Measurements from ENCODE around the gene KIZ.
"Not testable (repeated sequence)": the region's sequence is repeated elsewhere in the genome, so short reads cannot be mapped to it uniquely, and the experiment has no call there.

KIZ gene

GRCh38 chr20:21228511-21228910, 102.6 kb downstream of the KIZ start:
- DNase-seq: no peak

GRCh38 chr20:21229163-21229562, 103.3 kb downstream of the KIZ start:
- no peak for DNase-seq

GRCh38 chr20:21230220-21230619, 104.3 kb downstream of the KIZ start:
- no peak for DNase-seq

GRCh38 chr20:21230686-21231085, 104.8 kb downstream of the KIZ start:
- no peak for DNase-seq

- DNase-seq: peak in 2 of 51 donors; percentile 1 to 15
Measured at GRCh38 chr20:21232546-21233280, 106.8 kb downstream of the KIZ start.

- peak in 5 of 51 donors; percentile 1 to 37 (median 14) for DNase-seq
Measured at GRCh38 chr20:21234324-21234723, 108.4 kb downstream of the KIZ start.

- DNase-seq: peak in 29 of 51 donors; percentile 6 to 86 (median 36)
Measured at GRCh38 chr20:21234806-21235483, 109.1 kb downstream of the KIZ start.

- DNase-seq: peak in 48 of 51 donors; percentile 16 to 91 (median 60)
Measured at GRCh38 chr20:21235484-21236445, 109.9 kb downstream of the KIZ start.

GRCh38 chr20:21237956-21238799, 112.3 kb downstream of the KIZ start:
- DNase-seq: no peak

GRCh38 chr20:21238818-21239536, 113.1 kb downstream of the KIZ start:
- DNase-seq: no peak

- no peak for DNase-seq
Measured at GRCh38 chr20:21240394-21240793, 114.5 kb downstream of the KIZ start.

- DNase-seq: no peak
Measured at GRCh38 chr20:21241406-21241805, 115.5 kb downstream of the KIZ start.

GRCh38 chr20:21243811-21244210, 117.9 kb downstream of the KIZ start:
- DNase-seq: no peak

- no peak for DNase-seq
Measured at GRCh38 chr20:21244808-21245207, 118.9 kb downstream of the KIZ start.

GRCh38 chr20:21246161-21246560, 120.3 kb downstream of the KIZ start:
- no peak for DNase-seq

GRCh38 chr20:21247603-21248095, 121.8 kb downstream of the KIZ start:
- DNase-seq: not testable (repeated sequence)

GRCh38 chr20:21251278-21251677, 125.4 kb downstream of the KIZ start:
- no peak for DNase-seq

GRCh38 chr20:21257192-21257591, 131.3 kb downstream of the KIZ start:
- no peak for DNase-seq

GRCh38 chr20:21258411-21258810, 132.5 kb downstream of the KIZ start:
- DNase-seq: no peak

- DNase-seq: peak in 31 of 51 donors; percentile 1 to 75 (median 32)
Measured at GRCh38 chr20:21259346-21259745, 133.5 kb downstream of the KIZ start.

Measured in hypothalamus (tissue), 51 donors.